Measurements from ENCODE around the gene CIBAR2. TPM values are rescaled to one million over a fixed set of nuclear protein-coding genes. Genes with fewer than 3 reads are reported as not detected.

Gene CIBAR2
- total RNA-seq, 2 experiments from 2014 or later: not detected

DNA sequence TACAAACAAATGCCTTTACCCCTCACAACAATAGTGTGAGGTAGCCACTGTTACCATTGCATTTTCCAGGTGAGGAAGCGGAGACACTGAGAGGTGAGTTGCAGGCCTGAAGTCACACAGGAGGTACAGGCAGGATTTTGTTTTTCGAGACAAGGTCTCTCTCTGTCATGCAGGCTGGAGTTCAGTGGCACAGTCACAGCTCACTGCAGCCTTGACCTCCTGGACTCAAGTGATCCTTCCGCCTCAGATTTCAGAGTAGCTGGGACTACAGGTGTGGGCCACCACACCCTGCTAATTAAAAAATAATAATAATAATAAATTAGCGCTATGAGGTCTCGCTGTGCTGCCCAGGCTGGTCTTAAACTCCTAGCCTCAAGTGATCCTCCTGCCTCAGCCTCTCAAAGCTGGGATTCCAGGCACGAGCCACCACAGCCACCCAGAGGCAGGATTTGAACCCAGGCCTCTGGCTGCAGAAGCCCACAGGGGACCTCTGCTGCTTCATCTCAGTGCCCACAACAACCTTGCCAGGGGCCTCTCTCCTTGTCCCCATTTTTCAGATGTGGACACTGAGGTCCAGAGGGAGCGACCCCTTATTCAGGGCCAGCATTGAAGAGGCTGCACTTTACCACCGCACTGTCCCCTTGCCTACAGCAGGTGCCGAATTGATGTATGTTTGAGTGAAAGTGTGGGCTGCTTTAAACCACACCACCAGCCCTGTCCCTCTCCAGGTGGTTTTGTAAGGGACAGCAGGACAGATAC is 16.0 kb upstream of the CIBAR2 start:
- Histone ChIP-seq H3K27ac (ENCODE audit: low read depth in 1 of 2, low read length in 2 of 2) (no peak overlapping the region), H3K4me3 (ENCODE audit: low read length) (no peak overlapping the region), H3K27me3 (ENCODE audit: control insufficient read depth in 1 of 2, insufficient read depth in 2 of 2, low read length in 2 of 2) (no peaks in the 10 kb centered on the region), H3K36me3 (ENCODE audit: insufficient read depth, low read length) (no peaks in the 10 kb centered on the region), H3K9me3 (ENCODE audit: control insufficient read depth in 1 of 2, insufficient read depth in 1 of 2, low read length in 2 of 2) (no peaks in the 10 kb centered on the region), H3K4me1 (ENCODE audit: insufficient read depth, low read length) (peaks cover 2% of the 10 kb centered on the region)
- TF ChIP-seq, protein P1, sequence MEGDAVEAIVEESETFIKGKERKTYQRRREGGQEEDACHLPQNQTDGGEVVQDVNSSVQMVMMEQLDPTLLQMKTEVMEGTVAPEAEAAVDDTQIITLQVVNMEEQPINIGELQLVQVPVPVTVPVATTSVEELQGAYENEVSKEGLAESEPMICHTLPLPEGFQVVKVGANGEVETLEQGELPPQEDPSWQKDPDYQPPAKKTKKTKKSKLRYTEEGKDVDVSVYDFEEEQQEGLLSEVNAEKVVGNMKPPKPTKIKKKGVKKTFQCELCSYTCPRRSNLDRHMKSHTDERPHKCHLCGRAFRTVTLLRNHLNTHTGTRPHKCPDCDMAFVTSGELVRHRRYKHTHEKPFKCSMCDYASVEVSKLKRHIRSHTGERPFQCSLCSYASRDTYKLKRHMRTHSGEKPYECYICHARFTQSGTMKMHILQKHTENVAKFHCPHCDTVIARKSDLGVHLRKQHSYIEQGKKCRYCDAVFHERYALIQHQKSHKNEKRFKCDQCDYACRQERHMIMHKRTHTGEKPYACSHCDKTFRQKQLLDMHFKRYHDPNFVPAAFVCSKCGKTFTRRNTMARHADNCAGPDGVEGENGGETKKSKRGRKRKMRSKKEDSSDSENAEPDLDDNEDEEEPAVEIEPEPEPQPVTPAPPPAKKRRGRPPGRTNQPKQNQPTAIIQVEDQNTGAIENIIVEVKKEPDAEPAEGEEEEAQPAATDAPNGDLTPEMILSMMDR (IDR thresholded peaks at IDR 0.05): no peak
- Mint-ChIP-seq H3K4me3 (no peak overlapping the region), H3K4me1 (ENCODE audit: low read depth) (peaks cover 5% of the 10 kb centered on the region), H3K9me3 (no peaks in the 10 kb centered on the region), H3K36me3 (ENCODE audit: low read depth) (no peaks in the 10 kb centered on the region), H3K27ac (no peak overlapping the region), H3K27me3 (no peaks in the 10 kb centered on the region)
- ATAC-seq (ENCODE audit: poor library complexity): no peak
- intact Hi-C loops (cut with DNase I, micrococcal nuclease): no loop called here
- POLR2A ChIA-PET: no interaction called here
- CTCF ChIA-PET: no interaction called here
- no peak for DNase-seq

GRCh38 chr16:85127379-85127723 is 15.1 kb upstream of the CIBAR2 start:
- no peak for ATAC-seq (ENCODE audit: poor library complexity)
- peaks cover 2% of the 10 kb centered on the region for H3K4me1 ChIP-seq (ENCODE audit: insufficient read depth, low read length)
- DNase-seq: no peak
- intact Hi-C loops (cut with DNase I, micrococcal nuclease): no loop called here
- no peaks in the 10 kb centered on the region for H3K27me3 ChIP-seq (ENCODE audit: control insufficient read depth in 1 of 2, insufficient read depth in 2 of 2, low read length in 2 of 2)
- H3K4me3 ChIP-seq (ENCODE audit: low read length): no peak overlapping the region
- Mint-ChIP-seq H3K9me3 (no peaks in the 10 kb centered on the region), H3K27me3 (no peaks in the 10 kb centered on the region), H3K36me3 (ENCODE audit: low read depth) (no peaks in the 10 kb centered on the region), H3K4me1 (ENCODE audit: low read depth) (peaks cover 5% of the 10 kb centered on the region), H3K27ac (no peak overlapping the region), H3K4me3 (no peak overlapping the region)
- no peaks in the 10 kb centered on the region for H3K9me3 ChIP-seq (ENCODE audit: control insufficient read depth in 1 of 2, insufficient read depth in 1 of 2, low read length in 2 of 2)
- ChIA-PET CTCF (no interaction called here), POLR2A (no interaction called here)
- TF ChIP-seq, protein P1 (IDR thresholded peaks at IDR 0.05): no peak
- no peaks in the 10 kb centered on the region for H3K36me3 ChIP-seq (ENCODE audit: insufficient read depth, low read length)
- H3K27ac ChIP-seq (ENCODE audit: low read depth in 1 of 2, low read length in 2 of 2): no peak overlapping the region

DNA sequence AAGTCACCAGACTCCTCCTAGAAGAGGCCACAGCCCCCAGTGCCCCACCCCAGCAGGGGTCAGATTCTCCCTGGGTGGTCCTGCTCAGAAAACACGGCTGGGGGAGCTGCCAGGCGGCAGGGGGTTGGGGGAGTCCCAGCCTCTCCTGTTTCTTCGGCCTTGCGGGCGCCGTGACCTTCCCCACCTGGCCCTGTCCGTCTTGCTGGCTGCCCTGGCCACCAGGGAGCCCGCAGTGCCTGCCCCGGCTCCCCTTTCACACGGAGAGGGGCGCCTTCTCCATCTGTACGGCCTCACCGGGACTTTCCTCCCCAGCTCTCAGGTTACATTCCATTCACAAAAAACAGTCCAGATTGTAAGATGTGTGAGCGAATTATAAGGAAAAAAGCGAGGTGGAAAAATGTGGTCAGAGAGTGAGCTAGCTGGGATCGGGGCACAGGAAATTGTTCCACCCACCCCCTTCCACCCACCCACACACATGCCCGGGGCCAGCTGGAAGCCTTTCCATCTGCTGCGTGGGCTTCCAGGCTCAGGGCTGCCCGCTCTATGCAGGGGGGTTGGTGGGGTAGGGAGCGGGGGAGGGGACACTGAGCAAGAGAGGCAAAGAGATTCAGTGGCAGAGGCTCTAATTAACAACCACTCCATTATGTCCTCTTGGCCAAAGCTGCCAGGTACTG is 14.6 kb upstream of the CIBAR2 start:
- Histone ChIP-seq H3K36me3 (ENCODE audit: insufficient read depth, low read length) (no peaks in the 10 kb centered on the region), H3K4me1 (ENCODE audit: insufficient read depth, low read length) (peaks cover 2% of the 10 kb centered on the region), H3K27ac (ENCODE audit: low read depth in 1 of 2, low read length in 2 of 2) (no peak overlapping the region), H3K9me3 (ENCODE audit: control insufficient read depth in 1 of 2, insufficient read depth in 1 of 2, low read length in 2 of 2) (no peaks in the 10 kb centered on the region), H3K27me3 (ENCODE audit: control insufficient read depth in 1 of 2, insufficient read depth in 2 of 2, low read length in 2 of 2) (no peaks in the 10 kb centered on the region), H3K4me3 (ENCODE audit: low read length) (no peak overlapping the region)
- Mint-ChIP-seq H3K4me1 (ENCODE audit: low read depth) (peaks cover 5% of the 10 kb centered on the region), H3K27ac (no peak overlapping the region), H3K36me3 (ENCODE audit: low read depth) (no peaks in the 10 kb centered on the region), H3K9me3 (no peaks in the 10 kb centered on the region), H3K27me3 (no peaks in the 10 kb centered on the region), H3K4me3 (no peak overlapping the region)
- TF ChIP-seq, protein P1 (IDR thresholded peaks at IDR 0.05): no peak
- ATAC-seq (ENCODE audit: poor library complexity) (no peak), DNase-seq (no peak)
- CTCF ChIA-PET: no interaction called here
- POLR2A ChIA-PET: no interaction called here
- intact Hi-C loops (cut with DNase I, micrococcal nuclease): no loop called here
